Activated CD4-positive, alpha-beta T cell treated with anti-CD3 and anti-CD28 coated beads, Interleukin-2, amount 10 ng/mL, durations not matched to agents 24 days and 14 days (primary cell): ENCODE measurements around the gene SUMF2. TPM values are rescaled to one million over a fixed set of nuclear protein-coding genes. Genes with fewer than 3 reads are reported as not detected.
"Not testable (repeated sequence)": the region's sequence is repeated elsewhere in the genome, so short reads cannot be mapped to it uniquely, and the experiment has no call there.

Experiments
- DNase-seq: peaks from one replicate; pipeline ENCODE4 v3.0.0; 2022
- H3K27ac Mint-ChIP-seq: one replicate; pipeline ENCODE4 v1.8.0; 2022; ENCODE audit warnings: mild to moderate bottlenecking, mixed read lengths
- H3K27me3 Mint-ChIP-seq: one replicate; pipeline ENCODE4 v1.8.0; 2022; ENCODE audit warnings: mixed read lengths
- H3K36me3 Mint-ChIP-seq: one replicate; pipeline ENCODE4 v1.8.0; 2022; ENCODE audit warnings: low read depth, mild to moderate bottlenecking, mixed read lengths
- H3K4me1 Mint-ChIP-seq: one replicate; pipeline ENCODE4 v1.8.0; 2021; ENCODE audit warnings: mixed read lengths
- H3K4me3 Mint-ChIP-seq: one replicate; pipeline ENCODE4 v1.8.0; 2022; ENCODE audit warnings: mild to moderate bottlenecking, moderate library complexity, mixed read lengths
- H3K9me3 Mint-ChIP-seq: one replicate; pipeline ENCODE4 v1.8.0; 2021; ENCODE audit warnings: mixed read lengths
- intact Hi-C: fragments of 100-400 bp; cut with micrococcal nuclease; formaldehyde crosslinking; loops from one replicate; pipeline ENCODE4 v1.15.1; 2023
- total RNA-seq: library from RNA; stranded (reverse); gene quantifications from 2 replicates; pipeline ENCODE4 v1.2.3, GENCODE V29; 2022

SUMF2 gene
- total RNA-seq, 1 donor from 2014 or later: 154 TPM

GRCh38 chr7:56047446-56048116 is 16.5 kb upstream of the SUMF2 start:
- H3K27me3 Mint-ChIP-seq, H3K36me3 Mint-ChIP-seq, H3K9me3 Mint-ChIP-seq, H3K4me3 Mint-ChIP-seq, DNase-seq, H3K27ac Mint-ChIP-seq, intact Hi-C loops: not testable (repeated sequence)
- H3K4me1 Mint-ChIP-seq: peaks cover 11% of the 10 kb centered on the region

GRCh38 chr7:56048245-56048644 is 15.8 kb upstream of the SUMF2 start:
- no peak for DNase-seq
- no peaks in the 10 kb centered on the region for H3K27me3 Mint-ChIP-seq
- no peaks in the 10 kb centered on the region for H3K9me3 Mint-ChIP-seq
- peaks cover 15% of the 10 kb centered on the region for H3K4me1 Mint-ChIP-seq
- peaks cover 12% of the 10 kb centered on the region for H3K36me3 Mint-ChIP-seq
- H3K4me3 Mint-ChIP-seq: no peak overlapping the region
- intact Hi-C loops: no loop called here
- H3K27ac Mint-ChIP-seq: no peak overlapping the region

GRCh38 chr7:56048763-56049162 is 15.3 kb upstream of the SUMF2 start:
- H3K4me3 Mint-ChIP-seq, intact Hi-C loops, DNase-seq, H3K27me3 Mint-ChIP-seq, H3K27ac Mint-ChIP-seq, H3K9me3 Mint-ChIP-seq: not testable (repeated sequence)
- Mint-ChIP-seq H3K4me1 (peaks cover 15% of the 10 kb centered on the region), H3K36me3 (peaks cover 16% of the 10 kb centered on the region)

- Mint-ChIP-seq H3K36me3 (peaks cover 34% of the 10 kb centered on the region), H3K9me3 (no peaks in the 10 kb centered on the region), H3K27ac (peak overlapping the region; percentile 98), H3K4me3 (peak overlapping the region; percentile 100), H3K4me1 (peaks cover 26% of the 10 kb centered on the region), H3K27me3 (no peaks in the 10 kb centered on the region)
- no peak for DNase-seq
- intact Hi-C loops: loop anchor here (1.0 to 5.0 kb wide), 8 partner anchors 13 to 684 kb away; partner anchors contain the start of genes CHCHD2, MRPS17, SUMF2 and VOPP1
These were observed 13.1 kb upstream of the SUMF2 start for GRCh38 chr7:56051053-56051338.

GRCh38 chr7:56051339-56052191 is 12.5 kb upstream of the SUMF2 start, which contains the start of the genes CCT6A and PSPH:
Gene CCT6A, plus strand, starts transcription at chr7:56051765. Its CDS starts 84 bp downstream, at chr7:56051849.
Gene PSPH, minus strand, starts transcription at chr7:56051444. Its CDS starts 30,232 bp downstream, at chr7:56021212.
- DNase-seq: peak; percentile 98
- Mint-ChIP-seq H3K4me1 (peaks cover 29% of the 10 kb centered on the region), H3K9me3 (no peaks in the 10 kb centered on the region), H3K36me3 (peaks cover 38% of the 10 kb centered on the region), H3K27ac (peak within 1 kb of the TSS; percentile 98), H3K27me3 (no peaks in the 10 kb centered on the region), H3K4me3 (peak within 1 kb of the TSS; percentile 100)
- intact Hi-C loops: loop anchor here (1.0 to 5.0 kb wide), 8 partner anchors 13 to 685 kb away; partner anchors contain the start of genes CHCHD2, MRPS17, SUMF2 and VOPP1

- no peak for DNase-seq
- H3K27ac Mint-ChIP-seq: no peak overlapping the region
- H3K27me3 Mint-ChIP-seq: no peaks in the 10 kb centered on the region
- H3K36me3 Mint-ChIP-seq: peaks cover 55% of the 10 kb centered on the region
- peak overlapping the region; percentile 100 for H3K4me3 Mint-ChIP-seq
- peaks cover 31% of the 10 kb centered on the region for H3K4me1 Mint-ChIP-seq
- no peaks in the 10 kb centered on the region for H3K9me3 Mint-ChIP-seq
- intact Hi-C loops: loop anchor here (5.0 kb wide), 3 partner anchors 101 to 481 kb away; partner anchors contain the start of genes MRPS17, VOPP1 and ZNF713
These were observed 10.7 kb upstream of the SUMF2 start for GRCh38 chr7:56053379-56053778.

GRCh38 chr7:56053993-56054392 is 10.1 kb upstream of the SUMF2 start:
- Mint-ChIP-seq H3K27ac (no peak overlapping the region), H3K27me3 (no peaks in the 10 kb centered on the region), H3K9me3 (no peaks in the 10 kb centered on the region), H3K4me3 (peak overlapping the region; percentile 33), H3K4me1 (peaks cover 30% of the 10 kb centered on the region), H3K36me3 (peaks cover 61% of the 10 kb centered on the region)
- intact Hi-C loops: loop anchor here (5.0 kb wide), 3 partner anchors 102 to 482 kb away; partner anchors contain the start of genes MRPS17, VOPP1 and ZNF713
- DNase-seq: no peak

- H3K36me3 Mint-ChIP-seq: peaks cover 60% of the 10 kb centered on the region
- H3K27ac Mint-ChIP-seq: peak overlapping the region; percentile 85
- peaks cover 2% of the 10 kb centered on the region for H3K27me3 Mint-ChIP-seq
- H3K4me1 Mint-ChIP-seq: peaks cover 38% of the 10 kb centered on the region
- H3K9me3 Mint-ChIP-seq: no peaks in the 10 kb centered on the region
- H3K4me3 Mint-ChIP-seq: peak overlapping the region; percentile 52
- no peak for DNase-seq
- intact Hi-C loops: loop anchor here (2.0 kb wide), 1 partner anchor 98 kb away; the partner anchor contains the start of gene NIPSNAP2
These were observed 1.7 kb upstream of the SUMF2 start for GRCh38 chr7:56062382-56062781.

GRCh38 chr7:56063500-56063881 is 595 bp upstream of the SUMF2 start:
- no peak for DNase-seq
- peaks cover 34% of the 10 kb centered on the region for H3K4me1 Mint-ChIP-seq
- peak overlapping the region; percentile 96 for H3K27ac Mint-ChIP-seq
- H3K27me3 Mint-ChIP-seq: peaks cover 2% of the 10 kb centered on the region
- peaks cover 49% of the 10 kb centered on the region for H3K36me3 Mint-ChIP-seq
- intact Hi-C loops: loop anchor here (2.0 kb wide), 1 partner anchor 99 kb away; the partner anchor contains the start of gene NIPSNAP2
- no peaks in the 10 kb centered on the region for H3K9me3 Mint-ChIP-seq
- peak overlapping the region; percentile 94 for H3K4me3 Mint-ChIP-seq

GRCh38 chr7:56066376-56066775 is 2.3 kb downstream of the SUMF2 start:
- H3K4me3 Mint-ChIP-seq, H3K9me3 Mint-ChIP-seq, DNase-seq, H3K27me3 Mint-ChIP-seq, H3K27ac Mint-ChIP-seq, intact Hi-C loops: not testable (repeated sequence)
- Mint-ChIP-seq H3K36me3 (peaks cover 42% of the 10 kb centered on the region), H3K4me1 (peaks cover 25% of the 10 kb centered on the region)

- DNase-seq: peak; percentile 92
- Mint-ChIP-seq H3K4me3 (no peak overlapping the region), H3K36me3 (peaks cover 32% of the 10 kb centered on the region), H3K4me1 (peaks cover 5% of the 10 kb centered on the region), H3K27ac (no peak overlapping the region), H3K27me3 (no peaks in the 10 kb centered on the region), H3K9me3 (no peaks in the 10 kb centered on the region)
- intact Hi-C loops: loop anchor here (1.0 kb wide), 2 partner anchors 69 to 433 kb away; no protein-coding TSS in a partner anchor
These were observed 10.3 kb downstream of the SUMF2 start for GRCh38 chr7:56074371-56074791.

GRCh38 chr7:56077681-56078080 is 13.6 kb downstream of the SUMF2 start:
- no peak overlapping the region for H3K4me3 Mint-ChIP-seq

GRCh38 chr7:56078196-56078595 is 14.1 kb downstream of the SUMF2 start:
- H3K27ac Mint-ChIP-seq: no peak overlapping the region
- no peaks in the 10 kb centered on the region for H3K9me3 Mint-ChIP-seq
- peaks cover 33% of the 10 kb centered on the region for H3K36me3 Mint-ChIP-seq
- no peaks in the 10 kb centered on the region for H3K27me3 Mint-ChIP-seq
- intact Hi-C loops: no loop called here
- H3K4me1 Mint-ChIP-seq: peaks cover 5% of the 10 kb centered on the region
- no peak overlapping the region for H3K4me3 Mint-ChIP-seq
- no peak for DNase-seq

More at GRCh38 chr7:56077681-56078080, 13.6 kb downstream of the SUMF2 start:
- intact Hi-C loops: no loop called here
- no peak overlapping the region for H3K27ac Mint-ChIP-seq
- no peaks in the 10 kb centered on the region for H3K27me3 Mint-ChIP-seq
- no peak for DNase-seq
- H3K9me3 Mint-ChIP-seq: no peaks in the 10 kb centered on the region
- peaks cover 5% of the 10 kb centered on the region for H3K4me1 Mint-ChIP-seq
- peaks cover 36% of the 10 kb centered on the region for H3K36me3 Mint-ChIP-seq
